T1000 (cell line): ENCODE data around the gene GSK3B.

Source experiments
- DNase-seq: peaks from one replicate; lab custom pipeline; 2025; ENCODE audit warnings: mixed read lengths; lab: John Stamatoyannopoulos, UW

Gene GSK3B

DNA sequence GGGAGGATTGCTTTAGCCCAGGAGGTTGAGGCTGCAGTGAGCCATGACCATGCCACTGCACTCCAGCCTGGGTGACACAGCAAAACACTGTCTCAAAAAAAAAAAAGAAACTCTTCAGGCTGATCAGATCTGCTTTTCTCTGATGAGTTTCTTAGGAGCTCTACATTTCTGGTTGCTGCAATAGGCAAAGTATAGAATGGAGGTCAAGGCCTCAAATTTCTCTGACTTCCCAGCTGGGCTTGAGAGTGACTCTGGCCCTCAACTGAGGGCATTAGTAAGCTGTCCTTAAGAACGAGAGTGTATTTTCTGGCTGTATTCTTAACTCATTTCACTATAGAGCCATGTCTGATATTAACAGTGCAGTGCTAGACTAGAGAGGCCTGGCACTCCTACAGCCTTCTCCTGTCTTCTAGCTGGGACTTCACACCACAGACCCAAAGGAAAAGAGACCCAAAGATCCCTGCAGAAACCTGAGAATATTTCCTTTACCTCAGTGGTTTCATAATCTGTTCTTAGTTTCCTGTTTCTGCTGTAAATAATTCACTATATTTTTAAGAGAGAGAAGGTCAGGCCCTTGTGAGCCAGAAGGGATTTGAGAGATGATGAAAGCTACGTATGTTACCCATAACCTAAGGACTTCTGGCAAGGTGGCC, 314.4 kb downstream of the GSK3B start:
- DNase-seq: no peak

DNA sequence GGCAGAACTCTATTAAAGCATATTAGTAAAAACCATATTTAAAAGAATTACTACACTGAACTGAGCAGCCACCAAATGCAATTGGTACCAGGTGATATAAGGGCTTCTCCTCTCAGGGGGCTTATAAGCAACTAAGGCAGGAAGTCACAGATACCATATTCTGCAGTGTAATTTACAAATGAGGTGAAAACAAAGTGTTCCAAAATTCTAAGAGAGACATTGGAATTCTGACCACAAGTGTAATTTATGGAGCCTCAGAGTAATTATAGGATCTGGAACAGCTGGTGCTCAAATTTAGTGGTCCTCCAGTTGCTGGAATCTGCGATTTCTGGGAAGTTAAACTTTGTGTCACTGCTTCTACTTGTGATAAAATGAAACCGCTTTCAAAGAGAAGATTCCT, 315.4 kb downstream of the GSK3B start:
- no peak for DNase-seq

GRCh38 chr3:119778176-119778575, 316.1 kb downstream of the GSK3B start:
- no peak for DNase-seq

DNA sequence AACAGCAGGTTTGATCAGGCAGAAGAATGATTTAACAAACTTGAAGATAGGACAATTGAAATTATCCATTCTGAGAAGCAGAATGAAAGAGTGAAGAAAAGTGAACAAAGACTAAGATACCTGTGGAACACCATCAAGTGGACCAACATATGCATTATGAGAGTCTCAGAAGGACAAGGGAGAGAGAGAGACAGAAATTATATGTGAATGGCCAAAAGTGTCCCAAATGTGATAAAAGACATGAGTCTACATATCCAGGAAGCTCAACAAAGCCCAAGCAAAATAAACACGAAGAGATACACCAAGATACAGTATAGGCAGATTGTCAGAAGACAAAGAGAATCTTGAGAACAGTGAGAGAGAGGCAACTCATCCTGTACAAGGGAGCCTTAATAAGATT, 317.9 kb downstream of the GSK3B start:
- DNase-seq: no peak

GRCh38 chr3:119774444-119774843, 319.8 kb downstream of the GSK3B start:
- no peak for DNase-seq
